HG03378 (cell line): ENCODE results near the gene PHF1.

ENCODE experiments used
- ATAC-seq: cut with Tn5 transposase; IDR thresholded peaks from one replicate; pipeline ENCODE4 v1.9.1; 2021; ENCODE audit warnings: mild to moderate bottlenecking, moderate library complexity; ENCODE audit not compliant: unreplicated experiment

PHF1 gene

GRCh38 chr6:33417128-33417902 lies 6.5 kb downstream of the PHF1 start:
- no peak for ATAC-seq

DNA sequence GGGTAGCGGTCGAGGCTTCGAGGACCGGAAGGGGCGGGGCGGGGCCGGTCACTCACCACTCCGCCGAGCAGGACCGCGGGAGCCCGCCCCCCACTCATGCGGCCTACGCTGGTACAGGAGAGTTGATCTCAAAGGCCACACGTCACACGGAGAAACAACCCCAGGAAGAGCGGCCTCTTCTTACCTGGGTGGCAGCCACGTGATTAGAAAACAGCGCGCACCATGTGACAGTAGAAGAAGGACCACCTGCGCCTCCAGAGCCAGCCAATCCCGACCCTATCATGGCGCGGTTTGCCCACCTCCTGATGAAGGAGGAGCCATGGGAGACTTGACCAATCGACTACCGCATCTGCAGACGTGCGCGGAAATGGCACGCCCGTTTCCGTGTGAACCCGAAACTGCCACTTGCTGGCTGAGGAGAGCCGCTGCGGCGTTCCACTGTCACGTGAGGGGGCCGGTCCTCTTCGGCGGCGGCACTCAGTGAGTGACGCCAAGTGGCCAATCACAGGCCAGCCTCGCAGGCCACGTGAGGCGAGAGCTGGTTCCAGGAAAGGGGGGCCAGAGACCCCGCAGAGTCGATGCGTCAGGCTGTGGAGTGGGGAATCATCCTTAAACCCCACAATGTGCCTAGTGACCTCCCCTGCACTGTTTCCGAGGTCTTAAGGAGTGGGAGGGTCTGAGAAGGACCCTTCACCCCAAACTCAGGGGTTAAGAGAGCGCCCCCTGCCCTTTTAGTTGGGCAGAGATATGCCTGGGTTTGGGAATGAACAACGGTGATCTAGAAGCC lies 7.3 kb downstream of the PHF1 start, which contains the start of gene CUTA:
CUTA (minus strand) TSS at position 205 of the 787 bp plus-strand sequence; CDS start at position 98, 107 bp downstream.
- ATAC-seq: peak; percentile 82

- no peak for ATAC-seq
Observed at GRCh38 chr6:33418690-33419291, 8.0 kb downstream of the PHF1 start.

DNA sequence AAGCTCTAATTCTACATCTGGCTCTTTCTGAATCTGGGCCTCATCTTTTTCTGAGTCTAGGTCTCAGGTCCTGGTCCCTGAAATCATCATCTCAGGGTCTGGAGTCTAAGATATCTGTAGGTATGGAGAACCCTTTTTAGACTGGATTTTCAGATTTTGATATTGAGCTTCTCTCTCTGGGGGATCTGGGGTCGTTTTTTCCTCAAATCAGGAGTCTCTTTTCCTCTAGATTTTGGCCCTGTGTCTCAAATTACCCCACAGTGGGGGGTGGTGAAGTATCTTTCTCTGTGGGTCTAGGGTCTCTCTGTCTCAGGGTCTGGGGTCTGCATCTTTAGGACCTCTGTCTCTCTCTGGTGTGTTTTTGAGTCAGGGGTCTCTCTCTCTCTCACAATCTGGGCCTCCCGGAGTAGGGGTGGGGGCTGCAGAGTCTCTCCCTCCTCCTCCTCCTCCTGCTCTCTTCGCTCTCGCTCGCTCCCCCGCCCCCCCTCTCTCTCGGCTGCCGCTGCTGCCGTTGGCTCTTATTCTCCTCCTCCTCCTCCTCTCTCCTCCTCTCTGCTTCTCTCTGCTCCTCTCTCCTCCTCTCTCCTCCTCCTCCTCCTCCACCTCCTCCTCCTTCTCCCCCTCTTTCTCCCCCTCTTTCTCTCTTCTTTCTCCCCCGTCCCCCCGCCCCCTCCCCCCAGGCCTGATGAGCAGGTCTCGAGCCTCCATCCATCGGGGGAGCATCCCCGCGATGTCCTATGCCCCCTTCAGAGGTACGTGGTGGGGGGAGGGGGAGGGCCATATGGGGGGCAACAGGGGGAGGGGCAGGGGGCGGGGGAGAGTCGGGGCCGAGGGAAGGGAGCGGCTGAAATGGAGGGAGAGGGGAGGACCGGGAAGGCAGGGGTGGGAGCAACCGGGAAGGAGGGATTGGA lies 9.0 kb downstream of the PHF1 start, which contains the start of gene SYNGAP1:
SYNGAP1 (plus strand) TSS at position 486 of the 911 bp plus-strand sequence; CDS start at position 686, 200 bp downstream.
- no peak for ATAC-seq

DNA sequence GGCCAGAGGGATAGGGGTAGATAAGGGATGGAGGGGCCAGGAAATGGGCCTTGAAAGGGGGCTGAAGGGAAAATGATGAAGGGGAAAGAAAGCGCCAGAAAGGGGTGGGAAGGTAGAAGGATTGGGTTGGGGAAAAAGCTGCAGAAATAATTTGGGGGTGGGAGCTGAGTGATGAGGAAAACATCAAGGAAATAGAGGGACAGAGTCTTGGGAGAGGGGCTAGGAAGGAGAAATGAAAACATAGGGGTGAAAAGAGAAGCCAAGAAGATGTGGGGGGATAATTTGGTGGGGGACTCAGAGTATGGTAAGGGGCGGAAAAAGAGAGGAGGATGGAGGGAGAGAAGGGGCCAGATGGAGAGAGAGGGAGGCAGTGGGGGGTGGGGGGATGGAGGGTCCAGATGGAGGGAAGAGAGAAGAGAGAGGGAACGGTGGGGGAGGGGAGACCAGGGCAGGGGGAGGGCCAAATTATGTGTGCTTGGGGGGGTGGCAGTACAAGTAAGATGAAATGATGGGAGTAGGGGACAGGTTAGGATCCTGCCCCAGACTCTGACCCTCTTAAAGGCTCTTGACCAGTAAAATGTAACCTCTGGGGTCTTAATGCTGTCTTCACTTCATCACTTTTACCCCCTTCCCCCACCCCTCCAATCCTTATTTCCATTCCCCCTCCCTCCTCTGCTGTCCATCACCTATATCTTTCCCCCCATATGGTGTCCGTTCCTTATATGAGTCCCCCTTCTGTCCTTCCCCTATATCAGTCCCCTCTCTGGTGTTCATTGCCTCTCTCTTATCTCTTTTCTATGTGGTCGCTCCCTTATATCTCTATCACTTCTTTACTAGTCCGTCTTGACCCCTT lies 9.9 kb downstream of the PHF1 start:
- no peak for ATAC-seq

- ATAC-seq: no peak
Observed at GRCh38 chr6:33421344-33421643, 10.5 kb downstream of the PHF1 start.

DNA sequence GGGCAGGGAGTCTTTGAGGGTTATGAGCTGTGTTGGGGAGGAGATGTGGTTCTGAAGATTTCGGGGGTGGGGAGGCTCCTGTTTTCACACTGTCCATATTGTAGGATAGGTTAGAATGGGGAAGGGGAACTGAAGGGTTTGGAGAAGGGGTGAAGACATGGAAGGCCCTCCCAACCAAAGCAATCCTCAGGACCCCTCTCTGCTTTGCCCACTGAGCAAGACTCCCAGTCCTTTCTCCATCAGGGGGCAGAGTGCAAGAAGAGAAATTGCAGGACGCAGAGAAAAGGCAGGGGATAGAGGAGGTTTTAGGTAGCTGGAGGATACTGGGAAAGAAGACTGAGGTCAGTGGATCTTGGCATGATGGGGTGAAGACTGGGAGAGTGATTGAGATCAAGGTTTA lies 13.0 kb downstream of the PHF1 start:
- ATAC-seq: no peak

GRCh38 chr6:33424855-33425667 lies 14.2 kb downstream of the PHF1 start:
- ATAC-seq: no peak

DNA sequence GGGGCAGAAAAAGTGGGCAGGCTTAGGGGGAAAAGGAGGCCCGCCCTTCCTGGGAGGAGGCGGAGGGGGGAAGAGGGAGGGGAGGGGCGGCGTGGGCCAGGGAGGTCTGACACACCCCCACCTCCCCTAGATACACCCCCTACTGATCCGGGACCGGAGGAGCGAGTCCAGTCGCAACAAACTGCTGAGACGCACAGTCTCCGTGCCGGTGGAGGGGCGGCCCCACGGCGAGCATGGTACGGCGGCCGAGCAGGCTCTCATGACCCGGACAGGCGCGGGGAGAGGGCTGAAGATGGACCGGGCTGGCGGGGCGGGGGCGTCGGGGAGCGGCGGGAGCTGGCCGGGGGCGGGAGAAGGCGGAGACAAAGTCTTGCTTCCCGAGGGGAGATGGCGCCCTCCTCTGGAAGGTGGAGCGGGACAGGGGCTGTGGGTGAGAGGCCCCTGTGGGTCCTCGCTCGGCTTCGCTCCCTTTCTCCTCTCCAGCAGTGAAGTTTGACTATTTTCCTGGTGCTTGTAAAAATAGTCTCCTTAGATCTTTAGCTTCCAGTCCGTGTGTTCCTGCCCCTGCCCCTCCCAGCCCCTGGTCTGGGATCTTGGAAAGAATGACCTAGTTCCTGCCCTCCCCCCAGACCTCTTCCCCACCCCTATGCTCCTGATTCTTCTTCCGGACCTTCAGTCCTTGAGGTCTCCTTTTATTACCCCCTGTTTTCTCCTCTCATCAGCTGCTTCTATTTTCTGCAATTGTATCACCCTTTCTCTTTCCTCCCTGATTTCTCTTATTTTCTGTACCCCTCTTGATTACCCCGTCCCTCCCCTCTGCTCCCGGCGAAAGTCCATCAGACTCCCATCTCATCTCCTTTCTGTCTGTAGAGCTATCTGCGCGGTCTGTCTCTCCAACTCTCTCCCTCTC lies 15.1 kb downstream of the PHF1 start:
- no peak for ATAC-seq

- no peak for ATAC-seq
Observed at GRCh38 chr6:33426590-33427511, 16.0 kb downstream of the PHF1 start.

GRCh38 chr6:33427585-33428223 lies 16.9 kb downstream of the PHF1 start:
- no peak for ATAC-seq

DNA sequence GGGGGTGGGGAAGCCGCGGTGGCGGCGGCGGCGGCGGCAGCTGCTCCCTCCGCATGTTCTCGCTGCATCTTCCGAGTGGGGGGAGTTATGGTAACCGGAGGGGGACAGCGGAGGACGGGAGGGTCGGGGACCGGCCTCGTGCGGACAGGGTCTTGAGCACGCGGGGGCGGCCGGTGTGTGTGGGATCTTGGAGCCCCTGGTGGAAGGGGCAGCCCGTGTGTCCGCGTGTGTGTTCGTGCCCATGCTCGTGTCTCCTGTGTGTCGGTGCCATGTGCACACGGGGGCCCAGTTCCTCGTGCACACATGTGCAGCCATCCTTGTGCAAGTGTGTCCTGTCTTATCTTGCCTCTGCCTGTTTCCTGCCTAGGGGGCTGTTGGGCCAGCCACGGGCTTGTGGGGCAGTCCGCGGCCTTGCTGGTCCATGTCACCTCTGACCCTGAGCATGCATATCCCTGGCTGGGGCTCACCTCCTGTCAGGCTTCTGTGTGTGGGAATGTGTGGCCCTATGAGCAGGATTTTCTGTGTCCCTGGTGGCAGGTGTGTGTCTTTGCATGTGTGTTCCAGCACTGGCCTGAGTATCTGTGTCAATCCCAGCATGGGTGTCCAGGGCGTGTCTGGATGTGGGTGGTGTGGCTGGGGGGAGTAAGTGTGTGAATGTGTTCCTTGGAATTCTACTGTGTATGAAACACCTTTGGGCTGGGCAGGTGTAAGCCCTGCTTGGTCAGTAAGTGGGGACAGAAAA lies 17.6 kb downstream of the PHF1 start:
- no peak for ATAC-seq

DNA sequence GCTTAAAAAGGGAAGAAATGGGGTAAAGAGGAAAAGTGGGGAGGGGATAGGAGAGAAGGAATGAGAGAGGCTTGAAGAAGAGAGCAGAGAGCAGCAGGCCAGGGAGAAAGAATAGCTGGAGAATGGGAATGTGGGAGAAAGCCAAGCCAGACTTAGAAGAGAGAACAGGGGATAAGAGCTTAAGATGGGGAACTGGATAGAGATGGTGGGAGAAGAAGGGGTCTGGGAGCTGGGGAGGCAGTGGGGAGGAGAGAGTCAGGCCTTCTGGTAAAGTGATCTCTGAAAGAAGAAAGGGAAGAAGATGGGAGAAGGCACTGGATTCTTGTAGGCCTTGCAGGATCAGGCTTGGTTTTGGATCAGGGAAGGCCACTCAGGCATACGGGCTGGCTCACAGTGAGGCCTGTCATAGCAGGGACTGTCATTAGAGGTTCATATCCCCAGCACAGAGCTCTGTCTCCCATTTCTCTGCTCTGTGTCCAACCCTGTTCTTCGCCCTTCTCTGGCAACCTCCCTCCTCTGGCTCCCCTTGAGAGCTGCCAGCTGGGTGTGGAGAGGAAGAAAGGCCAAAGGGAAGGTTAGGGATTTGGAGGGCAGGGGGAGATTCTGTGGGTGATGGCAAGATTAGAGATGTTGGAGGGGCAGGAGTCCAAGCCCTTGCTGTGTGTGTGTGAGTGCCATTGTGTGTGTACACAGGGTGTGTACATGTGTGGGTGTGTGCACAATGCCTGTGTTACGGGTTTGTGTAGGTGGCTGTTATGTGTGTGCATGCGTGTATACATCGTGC lies 18.3 kb downstream of the PHF1 start:
- no peak for ATAC-seq

- no peak for ATAC-seq
Observed at GRCh38 chr6:33429750-33430052, 18.9 kb downstream of the PHF1 start.

DNA sequence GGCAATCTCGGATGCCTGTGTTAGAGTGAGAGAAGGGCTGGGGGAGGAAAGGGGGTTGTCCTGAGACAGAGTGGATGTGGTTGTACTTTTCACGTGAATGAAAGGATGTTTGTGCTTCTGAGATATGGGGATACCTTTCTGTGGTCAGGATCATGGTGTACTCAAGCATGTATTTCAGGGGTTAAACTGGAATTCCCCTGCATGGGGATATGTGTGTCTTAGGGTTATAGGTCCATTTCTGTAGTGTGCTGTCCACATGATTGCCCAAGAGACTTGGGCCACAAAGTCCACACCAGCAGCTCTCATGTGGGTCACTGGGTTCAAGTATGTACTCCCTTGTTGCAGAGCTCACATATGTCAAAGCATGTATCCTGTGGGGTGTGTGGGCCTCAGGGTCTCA lies 19.5 kb downstream of the PHF1 start:
- no peak for ATAC-seq
